ENCODE results near the gene RPL13.

Gene RPL13

GRCh38 chr16:89560378-89561141, at the start of gene RPL13:
RPL13 (plus strand) TSS chr16:89560682; CDS start chr16:89560960, 278 bp downstream.
- DNase-seq, result peak; percentile 72 to 96 (median 91)

DNA sequence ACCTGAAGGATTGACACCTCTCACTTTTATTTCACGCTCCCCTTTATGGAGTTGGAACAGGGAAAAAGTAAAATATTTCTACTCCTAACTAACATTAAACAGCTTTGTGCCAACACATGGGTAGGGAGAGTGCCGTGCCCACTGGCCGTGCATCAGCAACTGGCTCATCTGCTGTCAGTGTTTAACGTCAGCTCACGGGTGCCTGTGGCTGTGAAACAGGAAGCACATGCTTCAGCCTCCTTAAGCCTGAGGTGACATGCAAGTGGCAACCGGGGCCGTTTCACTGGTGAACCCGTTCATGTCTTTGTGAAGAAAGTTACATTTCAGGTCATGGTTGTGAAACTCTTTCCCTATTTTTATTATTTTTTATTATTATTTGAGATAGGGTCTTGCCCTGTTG, 49.1 kb upstream of the RPL13 start:
- DNase-seq, result no peak

GRCh38 chr16:89512453-89512852, 48.0 kb upstream of the RPL13 start:
- no peak for DNase-seq

DNA sequence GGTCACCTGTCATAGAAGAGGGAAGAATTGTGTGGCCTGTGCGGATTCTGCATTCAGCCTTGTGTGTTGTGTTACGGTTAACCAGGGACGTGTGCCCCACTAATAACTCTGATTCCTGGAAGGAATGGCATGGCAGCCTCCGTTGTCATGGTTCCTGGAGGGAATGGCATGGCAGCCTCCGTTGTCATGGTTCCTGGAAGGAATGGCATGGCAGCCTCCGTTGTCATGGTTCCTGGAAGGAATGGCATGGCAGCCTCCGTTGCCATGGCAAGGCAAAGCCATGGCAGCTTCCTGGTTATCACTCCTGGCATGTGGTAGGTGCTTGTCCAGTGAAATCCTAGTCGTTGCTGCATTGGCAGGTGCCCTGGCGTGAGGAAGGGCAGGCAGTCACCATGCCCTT, 43.4 kb upstream of the RPL13 start:
- DNase-seq, result peak in 13 of 51 donors; percentile 3 to 58 (median 15)

DNA sequence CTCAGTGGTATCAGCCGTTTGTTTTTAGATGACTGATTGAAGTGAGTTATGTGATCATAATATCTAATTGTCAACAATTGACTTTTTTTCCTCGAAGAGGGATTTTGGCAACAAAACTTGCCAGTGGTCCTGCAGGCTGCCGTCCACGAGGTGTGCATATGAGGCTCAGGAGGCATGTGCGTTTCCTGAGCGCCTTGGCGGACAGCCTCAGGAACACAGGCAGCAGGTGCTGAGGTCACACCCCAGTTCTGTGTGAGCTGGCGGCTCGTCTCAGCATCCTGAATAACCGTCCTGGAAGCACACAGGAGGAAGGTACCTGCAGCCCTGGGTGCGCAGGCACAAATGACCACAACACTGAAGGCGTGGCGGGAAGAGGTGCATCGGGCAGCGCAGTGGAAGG, 40.6 kb upstream of the RPL13 start:
- no peak for DNase-seq

- DNase-seq, result no peak
Measured at GRCh38 chr16:89522287-89522686, 38.2 kb upstream of the RPL13 start.

GRCh38 chr16:89523680-89524344, 36.7 kb upstream of the RPL13 start:
- no peak for DNase-seq

GRCh38 chr16:89525146-89525913, 35.2 kb upstream of the RPL13 start:
- DNase-seq, result no peak

GRCh38 chr16:89529097-89529496, 31.4 kb upstream of the RPL13 start:
- DNase-seq, result no peak

DNA sequence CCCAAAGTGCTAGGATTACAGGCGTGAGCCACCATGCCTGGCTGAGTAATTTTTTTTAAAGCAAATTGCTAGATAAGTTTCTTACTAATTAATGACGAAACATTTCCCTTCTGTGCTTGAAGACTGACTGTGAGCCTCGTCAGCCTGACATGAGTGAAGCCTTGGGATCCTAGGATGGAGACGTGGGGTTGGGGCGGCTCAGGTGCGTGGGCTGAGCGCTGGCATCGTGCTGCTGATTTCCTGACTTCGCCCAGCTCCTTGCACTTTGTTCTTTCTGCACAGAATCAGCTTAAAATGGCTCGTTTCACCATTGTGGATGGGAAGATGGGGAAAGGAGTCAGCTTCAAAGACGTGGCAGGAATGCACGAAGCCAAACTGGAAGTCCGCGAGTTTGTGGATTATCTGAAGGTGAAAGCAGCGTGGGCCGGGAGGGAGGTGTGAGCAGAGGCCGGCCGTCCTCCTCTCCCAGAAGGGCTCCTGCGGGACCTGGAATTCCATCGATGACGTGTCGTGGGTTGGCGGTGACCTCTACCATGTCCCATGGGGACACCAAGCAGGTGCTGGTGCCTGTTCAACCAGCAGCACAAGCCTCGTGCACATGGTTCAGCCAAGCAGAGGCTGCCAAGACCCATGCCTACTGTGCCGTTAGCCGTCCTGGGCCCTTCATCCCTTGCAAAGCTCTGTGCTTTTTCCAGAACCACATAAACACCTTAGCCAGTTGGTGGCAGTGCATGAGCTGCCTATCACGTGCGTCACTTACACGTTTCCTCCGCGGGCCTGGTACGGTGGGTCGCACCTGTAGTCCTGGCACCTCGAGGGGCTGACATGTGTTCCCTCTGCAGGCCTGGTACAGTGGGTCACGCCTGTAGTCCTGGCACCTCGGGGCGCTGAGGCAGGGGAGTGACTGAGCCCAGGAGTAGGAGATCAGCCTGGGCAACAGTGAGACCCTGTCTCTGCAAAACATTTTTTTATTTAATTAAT, 29.8 kb upstream of the RPL13 start:
- DNase-seq, result no peak

- DNase-seq, result no peak
Measured at GRCh38 chr16:89531821-89532526, 28.5 kb upstream of the RPL13 start.

DNA sequence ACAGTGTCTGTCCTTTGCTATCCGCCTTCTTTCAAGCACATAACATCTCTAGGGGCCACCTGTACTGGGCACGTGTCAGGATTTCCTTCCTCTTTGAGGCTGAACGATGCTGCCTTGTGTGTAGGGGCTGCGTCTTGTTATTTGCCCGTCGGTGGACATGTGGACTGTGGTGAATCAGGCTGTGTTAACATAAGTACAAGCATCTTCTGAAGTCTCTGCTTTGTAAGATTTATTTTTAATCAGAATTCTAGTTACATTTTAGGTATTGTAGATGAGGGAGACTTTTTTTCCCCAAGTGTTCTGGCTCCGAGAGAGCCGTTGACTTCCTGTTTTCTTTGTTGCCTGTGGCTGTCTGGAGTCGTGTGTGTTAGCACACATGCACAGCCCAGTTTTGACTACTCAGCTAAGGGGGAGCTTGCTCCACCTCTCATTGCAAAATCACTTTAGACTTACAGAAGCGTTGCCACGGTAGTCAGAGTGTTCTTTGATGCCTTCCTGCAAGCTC, 26.2 kb upstream of the RPL13 start:
- peak in 15 of 51 donors; percentile 2 to 43 (median 17) for DNase-seq

DNA sequence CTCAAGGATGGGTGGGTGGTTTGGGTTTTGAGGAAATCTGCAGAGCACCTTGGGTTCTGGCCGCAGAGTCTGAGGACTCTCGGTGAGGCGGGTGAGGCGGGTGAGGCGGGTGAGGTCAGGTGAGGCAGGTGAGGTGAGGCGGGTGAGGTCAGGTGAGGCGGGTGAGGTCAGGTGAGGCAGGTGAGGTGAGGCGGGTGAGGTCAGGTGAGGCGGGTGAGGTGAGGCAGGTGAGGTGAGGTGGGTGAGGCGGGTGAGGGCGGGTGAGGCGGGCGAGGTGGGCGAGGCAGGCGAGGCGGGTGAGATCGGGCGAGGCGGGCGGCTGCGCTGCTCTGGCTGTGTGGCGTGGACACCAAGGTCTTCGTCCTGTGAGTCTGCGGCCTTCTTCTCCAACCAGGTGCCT, 24.1 kb upstream of the RPL13 start:
- no peak for DNase-seq

DNA sequence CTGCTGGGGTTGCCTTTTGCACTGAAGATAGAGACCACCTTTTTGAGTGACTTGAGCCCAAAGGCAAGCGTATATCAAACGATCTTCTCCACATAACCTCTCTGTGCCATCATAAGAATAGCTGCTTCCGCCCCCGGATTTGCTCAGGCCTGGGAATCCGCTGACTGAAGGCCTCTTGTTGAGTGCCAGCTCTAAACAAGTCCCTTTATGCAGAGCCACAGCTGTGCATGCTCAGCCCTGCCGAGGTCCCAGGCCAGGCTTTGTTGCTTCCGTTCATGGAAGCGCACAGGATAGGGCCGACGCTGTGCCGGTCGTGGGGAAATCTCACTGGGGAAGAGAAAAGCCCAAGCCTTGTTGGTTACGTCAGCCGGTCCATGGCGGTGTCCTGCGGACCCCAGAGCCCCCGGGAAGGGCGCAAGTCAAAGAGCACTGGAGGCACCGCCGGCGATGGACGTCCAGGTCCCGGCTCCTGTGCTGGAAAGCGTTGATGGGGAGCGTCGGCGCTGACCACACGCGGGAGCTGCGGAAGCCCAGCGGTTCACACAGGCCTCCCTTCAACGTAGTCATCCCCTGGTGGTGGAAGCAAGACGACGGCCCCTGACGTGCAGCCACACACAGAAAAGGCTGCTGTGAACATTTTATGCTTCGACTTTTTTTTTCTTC, 23.5 kb upstream of the RPL13 start:
- DNase-seq, result peak in 41 of 51 donors; percentile 5 to 83 (median 51)

GRCh38 chr16:89537549-89537925, 22.9 kb upstream of the RPL13 start:
- peak in 4 of 51 donors; percentile 9 to 56 (median 30) for DNase-seq

DNA sequence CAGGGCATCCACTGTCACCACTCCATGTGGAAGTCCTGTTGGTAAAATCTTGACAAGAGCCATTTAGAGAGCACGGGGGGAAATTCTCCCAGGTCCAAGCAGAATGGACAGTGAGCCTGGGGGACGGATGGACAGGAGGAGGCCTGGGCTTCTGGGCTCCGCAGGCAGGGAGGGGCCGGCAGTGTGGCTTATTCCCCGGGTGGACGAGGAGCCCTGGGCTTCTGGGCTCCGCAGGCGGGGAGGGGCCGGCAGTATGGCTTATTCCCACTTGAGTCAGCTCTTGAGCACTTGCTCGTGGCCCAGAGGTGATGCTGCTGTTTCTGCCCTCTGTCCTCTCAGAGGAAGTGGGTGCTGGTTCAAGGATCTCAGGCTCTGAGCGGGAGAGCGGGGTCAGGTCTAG, 22.2 kb upstream of the RPL13 start:
- no peak for DNase-seq

- no peak for DNase-seq
Measured at GRCh38 chr16:89540557-89540956, 19.9 kb upstream of the RPL13 start.

GRCh38 chr16:89541792-89542191, 18.7 kb upstream of the RPL13 start:
- DNase-seq, result no peak

DNA sequence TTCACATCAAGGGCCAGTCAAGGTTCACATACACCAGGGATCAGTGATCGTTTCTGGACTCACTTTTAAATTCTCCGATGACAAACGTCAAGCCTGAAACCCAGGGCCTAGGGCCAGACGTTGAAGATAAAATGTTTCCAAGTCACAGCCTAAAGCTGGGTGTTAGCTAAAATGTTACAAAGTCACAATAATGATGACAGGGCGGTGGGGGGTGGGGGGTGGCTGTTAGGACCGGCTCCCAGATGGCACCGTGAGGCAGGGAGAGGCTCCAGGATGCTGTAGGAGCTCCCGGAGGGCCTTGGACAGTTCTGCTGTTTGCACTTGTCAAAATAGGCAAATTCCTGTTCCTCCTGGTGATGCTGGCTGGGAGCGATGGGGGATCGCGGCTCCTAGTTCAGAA, 16.4 kb upstream of the RPL13 start:
- DNase-seq, result no peak

- DNase-seq, result no peak
Measured at GRCh38 chr16:89544713-89545043, 15.8 kb upstream of the RPL13 start.
